ENCODE results near the gene WDFY2.
"Not testable (repeated sequence)": the region's sequence is repeated elsewhere in the genome, so short reads cannot be mapped to it uniquely, and the experiment has no call there.

Gene WDFY2

GRCh38 chr13:51629491-51630287, 45.4 kb downstream of the WDFY2 start:
- no peak for DNase-seq (ENCODE audit: low read depth in 2 of 3, low spot score in 1 of 3)

GRCh38 chr13:51630288-51630615, 46.0 kb downstream of the WDFY2 start:
- DNase-seq (ENCODE audit: low read depth in 2 of 3, low spot score in 1 of 3), result no peak

DNA sequence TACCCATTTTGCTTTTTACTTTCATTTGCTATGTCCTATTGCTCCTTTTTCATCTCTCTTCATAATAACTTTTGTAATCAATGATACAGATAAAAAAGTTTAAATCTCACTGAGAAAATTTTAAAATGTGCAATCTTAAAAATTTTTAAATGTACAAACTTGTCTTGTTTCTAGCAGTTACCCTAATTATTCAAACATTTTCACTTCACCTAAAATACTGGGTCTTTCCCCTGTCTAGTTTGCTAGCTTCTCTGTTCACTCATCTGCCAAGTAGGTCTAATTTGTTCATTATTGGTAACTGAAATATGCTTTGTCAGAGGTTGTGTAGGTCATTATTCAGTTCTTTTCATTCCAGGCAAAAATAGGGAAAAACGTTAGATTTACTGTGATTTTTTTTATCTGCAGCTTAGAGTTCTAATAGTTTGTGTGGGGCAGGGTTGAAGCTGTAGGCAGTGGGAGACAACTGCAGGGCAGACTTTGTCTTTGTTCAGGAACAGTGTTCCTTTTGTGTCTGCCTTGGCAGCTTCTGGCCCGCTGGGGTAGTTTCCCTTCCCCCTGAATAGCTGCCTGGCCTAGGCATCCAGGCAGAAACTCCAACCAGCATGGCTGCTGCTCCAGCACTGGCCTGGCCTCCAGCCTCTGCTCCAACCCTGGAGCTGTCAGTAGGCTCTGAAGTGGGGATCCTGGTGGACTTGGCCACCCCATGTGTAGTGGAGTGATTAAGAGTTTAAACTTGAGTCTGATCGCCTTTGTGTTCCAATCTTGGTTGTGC, 48.5 kb downstream of the WDFY2 start:
- no peak for DNase-seq (ENCODE audit: low read depth in 2 of 3, low spot score in 1 of 3)

DNA sequence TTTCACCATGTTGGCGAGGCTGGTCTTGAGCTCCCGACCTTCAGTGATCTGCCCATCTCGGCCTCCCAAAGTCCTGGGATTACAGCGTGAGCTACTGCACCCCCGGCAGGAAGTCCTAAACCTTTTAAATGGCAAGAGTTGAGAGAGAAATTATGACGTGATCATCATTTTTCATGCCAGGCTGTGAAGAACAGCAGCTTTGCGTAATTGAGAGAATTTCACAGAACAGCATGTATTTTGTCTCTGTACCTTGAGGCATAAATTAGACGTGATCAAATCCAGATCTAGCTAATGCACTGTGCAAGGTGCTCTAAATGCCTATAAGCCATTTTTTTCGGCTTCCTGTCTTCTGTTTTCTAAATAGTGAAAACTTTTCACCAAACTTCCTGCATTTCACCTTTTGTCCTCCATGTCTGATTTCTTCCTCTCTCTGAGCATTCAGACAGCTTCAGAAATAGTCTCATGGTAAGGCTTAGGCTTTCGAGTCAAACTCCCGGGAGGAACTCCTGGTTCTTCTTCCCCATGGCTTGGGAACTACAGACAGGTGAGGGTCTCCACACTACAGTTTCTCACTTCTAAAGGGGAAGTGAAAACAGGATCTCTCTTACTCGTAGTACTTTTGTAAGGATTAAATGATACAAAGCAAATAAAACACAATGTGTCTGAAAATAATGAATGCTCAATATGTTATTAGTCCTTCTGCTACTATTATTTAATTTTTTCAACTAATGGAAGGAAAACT, 51.0 kb downstream of the WDFY2 start:
- DNase-seq (ENCODE audit: low read depth in 2 of 3, low spot score in 1 of 3), result no peak

GRCh38 chr13:51636349-51636890, 52.2 kb downstream of the WDFY2 start:
- no peak for DNase-seq (ENCODE audit: low read depth in 2 of 3, low spot score in 1 of 3)

DNA sequence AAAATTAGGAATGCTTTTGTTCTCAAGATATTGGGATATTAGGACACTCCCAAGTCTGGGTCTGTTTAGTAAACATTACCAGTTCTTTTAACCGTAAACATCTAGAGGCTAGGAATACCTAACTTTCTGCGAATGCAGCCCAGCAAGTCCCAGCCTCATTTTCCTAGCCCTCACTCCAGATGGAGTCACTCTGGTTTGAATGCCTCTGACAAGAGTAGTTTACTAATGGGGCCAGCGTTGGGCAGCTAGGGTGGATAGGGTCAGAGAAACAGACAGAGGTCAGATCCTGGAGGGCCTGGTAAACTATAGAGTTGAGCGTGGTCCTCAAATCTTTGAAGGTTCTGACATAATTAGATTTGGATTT, 53.6 kb downstream of the WDFY2 start:
- no peak for DNase-seq (ENCODE audit: low read depth in 2 of 3, low spot score in 1 of 3)

- no peak for DNase-seq (ENCODE audit: low read depth in 2 of 3, low spot score in 1 of 3)
Observed at GRCh38 chr13:51638216-51638871, 54.1 kb downstream of the WDFY2 start.

DNA sequence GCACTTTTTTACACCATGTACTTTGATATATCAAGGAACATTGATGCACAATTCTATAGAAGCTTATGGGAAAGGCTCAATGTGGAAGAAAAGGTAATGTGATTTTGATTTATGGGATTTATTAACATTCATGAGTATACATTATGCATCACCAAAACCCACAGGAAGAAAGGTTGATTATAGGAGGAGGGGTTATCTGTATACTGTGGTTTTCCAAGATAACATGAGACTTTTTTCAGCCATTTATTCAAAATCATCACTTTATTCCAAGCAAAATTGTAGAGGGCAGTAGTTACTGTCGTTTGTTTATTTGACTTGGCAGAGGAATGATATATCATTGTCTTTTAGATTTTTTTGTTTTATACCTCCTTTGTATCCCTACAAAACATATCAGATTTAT, 54.9 kb downstream of the WDFY2 start:
- no peak for DNase-seq (ENCODE audit: low read depth in 2 of 3, low spot score in 1 of 3)

GRCh38 chr13:51640696-51641095, 56.4 kb downstream of the WDFY2 start:
- not testable (repeated sequence) for DNase-seq (ENCODE audit: low read depth in 2 of 3, low spot score in 1 of 3)

GRCh38 chr13:51643105-51643881, 59.0 kb downstream of the WDFY2 start:
- DNase-seq (ENCODE audit: low read depth in 2 of 3, low spot score in 1 of 3), result no peak

GRCh38 chr13:51643882-51644281, 59.6 kb downstream of the WDFY2 start:
- no peak for DNase-seq (ENCODE audit: low read depth in 2 of 3, low spot score in 1 of 3)

- no peak for DNase-seq (ENCODE audit: low read depth in 2 of 3, low spot score in 1 of 3)
Observed at GRCh38 chr13:51644654-51645053, 60.4 kb downstream of the WDFY2 start.

- no peak for DNase-seq (ENCODE audit: low read depth in 2 of 3, low spot score in 1 of 3)
Observed at GRCh38 chr13:51645154-51645650, 60.9 kb downstream of the WDFY2 start.

DNA sequence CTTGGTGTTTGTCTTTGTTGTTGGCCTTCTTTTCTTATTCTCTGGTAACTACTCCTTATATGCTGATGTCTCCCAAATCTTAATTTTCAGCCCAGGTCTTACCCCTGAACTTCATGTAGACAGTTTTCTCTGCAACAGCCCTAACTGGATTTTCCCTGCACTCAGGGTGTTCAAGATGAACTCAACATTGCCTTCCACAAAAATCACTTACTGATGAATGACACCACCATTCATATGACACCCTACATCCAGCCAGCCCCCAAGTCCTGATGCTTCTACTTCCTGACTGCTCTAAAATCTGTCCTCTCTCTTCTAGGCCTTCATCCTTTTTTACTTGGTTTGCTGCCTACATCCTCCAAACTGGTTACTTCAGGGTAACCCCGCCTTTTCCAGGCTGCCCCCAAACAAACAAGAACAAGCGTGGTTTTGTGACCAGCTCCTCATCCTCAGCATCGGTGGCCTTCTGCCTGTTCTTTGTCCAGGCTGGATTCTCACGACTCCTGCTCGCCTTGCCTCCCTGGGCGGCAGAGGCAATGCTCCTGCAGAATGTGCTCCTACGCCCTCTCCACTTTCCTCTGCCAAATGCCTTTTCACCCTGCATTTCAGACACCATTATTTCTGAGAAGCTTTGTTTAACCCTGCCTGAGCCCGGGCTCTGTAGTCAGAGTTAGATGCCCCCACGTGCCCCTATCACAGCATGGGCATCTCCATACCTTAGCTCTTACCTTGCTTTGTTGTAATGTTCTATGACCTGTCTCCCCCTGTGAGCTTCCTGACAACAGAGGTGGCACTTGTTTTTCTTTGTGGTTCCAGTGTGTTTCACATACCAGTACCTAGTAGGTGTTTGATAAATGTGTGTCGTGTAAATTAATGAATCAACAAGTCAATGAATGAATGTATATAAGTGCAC, 61.8 kb downstream of the WDFY2 start:
- no peak for DNase-seq (ENCODE audit: low read depth in 2 of 3, low spot score in 1 of 3)

- DNase-seq (ENCODE audit: low read depth in 2 of 3, low spot score in 1 of 3), result no peak
Observed at GRCh38 chr13:51647067-51647466, 62.8 kb downstream of the WDFY2 start.

DNA sequence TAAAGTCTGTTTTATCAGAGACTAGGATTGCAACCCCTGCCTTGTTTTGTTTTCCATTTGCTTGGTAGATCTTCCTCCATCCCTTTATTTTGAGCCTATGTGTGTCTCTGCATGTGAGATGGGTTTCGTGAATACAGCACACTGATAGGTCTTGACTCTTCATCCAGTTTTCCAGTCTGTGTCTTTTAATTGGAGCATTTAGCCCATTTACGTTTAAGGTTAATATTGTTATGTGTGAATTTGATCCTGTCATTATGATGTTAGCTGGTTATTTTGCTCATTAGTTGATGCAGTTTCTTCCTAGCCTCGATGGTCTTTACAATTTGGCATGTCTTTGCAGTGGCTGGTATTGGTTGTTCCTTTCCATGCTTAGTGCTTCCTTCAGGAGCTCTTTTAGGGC, 67.9 kb downstream of the WDFY2 start:
- DNase-seq (ENCODE audit: low read depth in 2 of 3, low spot score in 1 of 3), result not testable (repeated sequence)

DNA sequence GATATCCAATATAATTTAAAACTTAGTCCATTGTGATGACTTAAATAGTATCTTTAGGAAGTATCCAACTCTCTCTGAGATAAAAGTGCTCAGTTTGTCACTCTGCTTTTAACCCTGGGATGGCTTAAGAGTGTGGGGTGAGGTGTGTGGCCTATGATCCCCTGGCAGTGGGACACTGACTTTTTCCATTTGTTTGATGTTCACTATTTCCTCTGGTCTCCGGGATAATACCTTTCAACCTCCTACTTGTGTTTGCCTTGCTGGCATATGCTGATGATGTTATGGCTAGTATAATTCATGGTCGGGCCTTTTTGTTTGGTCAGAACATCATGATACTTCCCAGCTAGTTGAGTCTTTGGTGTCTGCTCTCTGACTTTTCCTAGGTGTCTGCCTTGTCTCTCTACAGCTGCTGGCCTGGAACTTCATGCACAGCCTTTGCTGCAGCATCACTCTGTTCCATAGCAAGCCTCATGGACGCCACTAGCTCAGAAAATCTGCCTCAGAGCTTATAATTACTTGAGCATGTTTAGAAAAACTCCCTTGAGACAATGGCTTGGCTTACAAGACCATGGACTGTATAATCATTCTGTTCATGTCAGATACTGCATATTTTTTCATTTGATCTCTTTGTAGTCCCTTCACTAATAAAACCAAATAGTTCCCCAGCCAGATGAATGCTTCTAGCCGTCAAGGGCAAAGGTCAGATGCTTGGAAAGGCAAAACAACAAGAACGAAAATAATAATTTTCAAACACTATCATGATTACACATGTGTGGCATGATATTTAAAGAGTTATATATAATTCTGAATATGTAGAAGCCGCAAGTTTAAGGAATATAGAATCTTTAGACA, 75.2 kb downstream of the WDFY2 start:
- no peak for DNase-seq (ENCODE audit: low read depth in 2 of 3, low spot score in 1 of 3)

DNA sequence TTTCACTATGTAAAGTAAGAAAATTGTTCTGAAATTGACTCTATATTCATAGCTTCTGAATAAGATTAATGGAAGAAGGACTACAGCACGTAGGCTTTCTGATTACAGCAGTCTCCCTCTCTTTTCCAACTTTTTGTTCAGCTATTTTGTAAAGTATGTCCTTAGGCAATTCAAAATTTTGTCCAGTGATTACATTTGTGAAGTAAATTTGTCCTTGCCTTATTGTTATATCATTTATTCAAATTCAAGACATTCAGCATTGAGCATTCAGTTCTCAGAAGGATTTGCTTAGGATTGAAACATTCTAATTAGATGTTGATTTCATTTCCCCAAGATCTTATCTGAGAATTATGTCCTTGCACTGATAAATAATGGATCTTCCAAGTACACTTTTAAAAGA, 76.6 kb downstream of the WDFY2 start:
- DNase-seq (ENCODE audit: low read depth in 2 of 3, low spot score in 1 of 3), result no peak

All from stimulated activated CD4-positive, alpha-beta T cell treated with anti-CD3 and anti-CD28 coated beads, Interleukin-12 subunit alpha, Interleukin-12 subunit beta, amount 100 ng/mL, for 48 hours (primary cell).